Right hindlimb (tissue), 1 donor: ENCODE results near the gene KCNA10.

ENCODE experiments used
- DNase-seq: peaks from one replicate; pipeline ENCODE4 v3.0.0-alpha.2; 2018

Gene KCNA10

DNA sequence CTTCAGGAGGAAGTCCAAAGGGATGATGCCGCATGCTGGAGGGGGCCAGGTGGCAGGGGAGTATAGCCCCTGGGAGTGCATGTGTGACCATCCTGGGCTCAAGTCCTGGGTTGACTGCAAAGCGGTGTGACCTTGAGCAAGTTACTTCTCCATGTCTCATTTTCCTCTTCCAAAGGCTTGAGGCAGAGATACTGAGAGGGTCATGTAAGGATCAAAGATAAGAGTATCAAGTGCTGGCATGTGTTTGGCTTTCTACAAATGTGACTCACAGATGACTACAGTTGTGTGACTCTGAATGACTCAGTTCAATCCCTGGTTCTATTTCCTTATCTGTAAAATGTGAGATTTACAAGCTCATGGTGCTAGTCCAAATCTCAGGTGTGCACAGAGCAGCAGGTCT is 41.9 kb downstream of the KCNA10 start:
- DNase-seq: no peak

DNA sequence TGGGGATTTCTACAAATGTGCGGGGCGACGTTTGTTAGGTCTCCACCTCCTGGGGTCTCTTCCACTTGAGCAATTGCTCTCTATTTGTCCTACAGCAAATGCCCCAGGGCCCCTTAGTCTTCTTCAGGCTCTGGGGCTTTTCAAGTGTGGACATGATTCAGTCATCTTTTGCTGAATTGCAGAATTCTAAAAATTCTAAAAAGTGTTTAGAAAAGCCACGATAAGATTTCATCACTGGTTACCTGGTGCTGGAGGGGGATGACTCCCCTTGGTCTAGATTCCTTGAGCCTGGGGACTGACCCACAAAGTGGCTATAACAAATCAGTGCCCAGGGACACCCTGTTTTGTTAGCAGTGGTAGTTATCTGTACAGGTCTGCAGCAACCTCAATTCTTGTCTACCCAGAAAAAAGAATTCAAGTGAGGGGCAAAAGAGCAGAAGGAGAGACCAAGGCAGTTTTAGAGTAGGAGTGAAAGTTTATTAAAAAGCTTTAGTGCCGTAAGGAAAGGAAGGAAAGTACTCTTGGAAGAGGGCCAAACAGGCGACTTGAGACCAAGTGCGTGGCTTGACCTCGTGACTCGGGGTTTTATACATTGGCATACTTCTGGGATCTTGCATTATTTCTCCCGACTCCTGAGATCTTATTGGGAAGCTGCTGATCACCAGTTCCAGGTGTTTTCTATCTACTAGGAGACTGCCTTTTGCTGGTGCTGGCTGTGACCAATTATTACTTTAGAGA is 42.8 kb downstream of the KCNA10 start:
- no peak for DNase-seq

- DNase-seq: no peak
Observed at GRCh38 chr1:110475362-110476027, 43.5 kb downstream of the KCNA10 start.

GRCh38 chr1:110474444-110474843 is 44.5 kb downstream of the KCNA10 start:
- no peak for DNase-seq

GRCh38 chr1:110472546-110472945 is 46.4 kb downstream of the KCNA10 start:
- DNase-seq: no peak

DNA sequence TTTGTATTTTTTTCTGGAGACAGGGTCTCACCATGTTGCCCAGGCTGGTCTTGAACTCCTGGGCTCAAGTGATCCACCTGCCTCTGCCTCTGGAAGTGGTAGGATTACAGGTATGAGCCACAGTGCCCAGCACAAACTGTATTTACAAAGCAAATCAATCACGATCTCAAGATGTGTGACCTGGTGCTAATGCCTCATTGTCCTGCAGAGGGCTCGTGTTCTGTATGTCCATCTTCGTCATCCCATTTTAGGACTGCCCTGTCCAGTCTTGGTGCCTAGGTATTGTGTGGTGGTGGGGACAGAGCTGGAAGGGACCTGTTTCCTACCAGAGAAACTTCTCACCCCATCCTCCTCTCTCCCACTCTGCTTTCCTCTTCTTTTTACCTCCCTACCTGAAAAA is 47.8 kb downstream of the KCNA10 start:
- no peak for DNase-seq
